ENCODE measurements around the gene LY6G6D.

Gene LY6G6D

GRCh38 chr6:31764198-31764597 is 49.0 kb downstream of the LY6G6D start:
- DNase-seq (ENCODE audit: low read depth in 2 of 2), result no peak

- DNase-seq (ENCODE audit: low read depth in 2 of 2), result no peak
These were observed 50.4 kb downstream of the LY6G6D start for GRCh38 chr6:31765559-31765909.

- DNase-seq (ENCODE audit: low read depth in 2 of 2), result no peak
These were observed 51.0 kb downstream of the LY6G6D start for GRCh38 chr6:31765910-31766794.

- DNase-seq (ENCODE audit: low read depth in 2 of 2), result no peak
These were observed 52.0 kb downstream of the LY6G6D start for GRCh38 chr6:31767096-31767645.
